ENCODE measurements around the gene BAAT. TPM values are rescaled to one million over a fixed set of nuclear protein-coding genes. Genes with fewer than 3 reads are reported as not detected.

Gene BAAT
- total and polyA plus RNA-seq, 8 donors = 0.55 TPM; not detected in 7

GRCh38 chr9:101428909-101429308 lies 44.1 kb upstream of the BAAT start:
- H3K36me3 ChIP-seq = no peaks in the 10 kb centered on the region
- intact Hi-C loops (cut with DNase I; ENCODE audit: low total_unique reads) = no loop called here
- TF ChIP-seq POLR2AphosphoS5 (IDR thresholded peaks at IDR 0.05) (no peak), POLR2A (IDR thresholded peaks at IDR 0.05) (no peak), EP300 (IDR thresholded peaks at IDR 0.05) (no peak), CTCF (IDR thresholded peaks at IDR 0.05) (no peak)

GRCh38 chr9:101427957-101428655 lies 43.3 kb upstream of the BAAT start:
- Histone ChIP-seq H3K27me3 (no peaks in the 10 kb centered on the region), H3K9me3 (no peaks in the 10 kb centered on the region), H3K4me3 (no peak overlapping the region), H3K4me1 (no peaks in the 10 kb centered on the region), H3K36me3 (no peaks in the 10 kb centered on the region), H3K27ac (peak overlapping the region in 1 of 5 donors; percentile 30)
- no peak for TF ChIP-seq CTCF (IDR thresholded peaks at IDR 0.05)
- no peak for TF ChIP-seq POLR2AphosphoS5 (IDR thresholded peaks at IDR 0.05)
- no peak for TF ChIP-seq EP300 (IDR thresholded peaks at IDR 0.05)
- no peak for TF ChIP-seq POLR2A (IDR thresholded peaks at IDR 0.05)
- WGBS, 5 donors = 72 to 89% (median 81%) methylated on average over 3 of the region's 3 CpGs
- intact Hi-C loops (cut with DNase I; ENCODE audit: low total_unique reads) = no loop called here
- no peak for DNase-seq

More at GRCh38 chr9:101428909-101429308, 44.1 kb upstream of the BAAT start:
- Histone ChIP-seq H3K9me3 (no peaks in the 10 kb centered on the region), H3K27ac (no peak overlapping the region), H3K4me1 (no peaks in the 10 kb centered on the region), H3K27me3 (no peaks in the 10 kb centered on the region), H3K4me3 (no peak overlapping the region)
- DNase-seq = no peak
- 66 to 73% (median 69%) methylated on average over 3 of the region's 3 CpGs for WGBS, 5 donors

GRCh38 chr9:101427358-101427757 lies 42.6 kb upstream of the BAAT start:
- Histone ChIP-seq H3K9me3 (no peaks in the 10 kb centered on the region), H3K4me3 (no peak overlapping the region), H3K27me3 (no peaks in the 10 kb centered on the region), H3K36me3 (no peaks in the 10 kb centered on the region), H3K27ac (no peak overlapping the region), H3K4me1 (no peaks in the 10 kb centered on the region)
- DNase-seq = no peak
- WGBS, 5 donors = 92 to 98% (median 94%) methylated on average over 8 of the region's 8 CpGs
- TF ChIP-seq POLR2AphosphoS5 (IDR thresholded peaks at IDR 0.05) (no peak), CTCF (IDR thresholded peaks at IDR 0.05) (no peak), POLR2A (IDR thresholded peaks at IDR 0.05) (no peak), EP300 (IDR thresholded peaks at IDR 0.05) (no peak)
- intact Hi-C loops (cut with DNase I; ENCODE audit: low total_unique reads) = no loop called here

GRCh38 chr9:101421653-101422065 lies 36.9 kb upstream of the BAAT start:
- peaks cover 0 to 34% (median 4%) of the 10 kb centered on the region in 4 donors for H3K9me3 ChIP-seq
- intact Hi-C loops (cut with DNase I; ENCODE audit: low total_unique reads) = no loop called here
- peaks cover 0 to 21% (median 0%) of the 10 kb centered on the region in 4 donors for H3K36me3 ChIP-seq
- H3K27ac ChIP-seq = no peak overlapping the region
- H3K4me1 ChIP-seq = peaks cover 0 to 6% (median 0%) of the 10 kb centered on the region in 4 donors
- peak; percentile 25 to 76 for DNase-seq
- no peaks in the 10 kb centered on the region for H3K27me3 ChIP-seq
- WGBS, 5 donors = 36 to 55% (median 49%) methylated on average over 5 of the region's 5 CpGs
- H3K4me3 ChIP-seq = no peak overlapping the region
- TF ChIP-seq POLR2A (IDR thresholded peaks at IDR 0.05) = no peak
- no peak for TF ChIP-seq CTCF (IDR thresholded peaks at IDR 0.05)
- TF ChIP-seq EP300 (IDR thresholded peaks at IDR 0.05) = no peak
- TF ChIP-seq POLR2AphosphoS5 (IDR thresholded peaks at IDR 0.05) = no peak
